ENCODE measurements around the gene CACNA1C.

CACNA1C gene

GRCh38 chr12:2355604-2356003, 302.8 kb downstream of the CACNA1C start:
- no peak for DNase-seq

DNA sequence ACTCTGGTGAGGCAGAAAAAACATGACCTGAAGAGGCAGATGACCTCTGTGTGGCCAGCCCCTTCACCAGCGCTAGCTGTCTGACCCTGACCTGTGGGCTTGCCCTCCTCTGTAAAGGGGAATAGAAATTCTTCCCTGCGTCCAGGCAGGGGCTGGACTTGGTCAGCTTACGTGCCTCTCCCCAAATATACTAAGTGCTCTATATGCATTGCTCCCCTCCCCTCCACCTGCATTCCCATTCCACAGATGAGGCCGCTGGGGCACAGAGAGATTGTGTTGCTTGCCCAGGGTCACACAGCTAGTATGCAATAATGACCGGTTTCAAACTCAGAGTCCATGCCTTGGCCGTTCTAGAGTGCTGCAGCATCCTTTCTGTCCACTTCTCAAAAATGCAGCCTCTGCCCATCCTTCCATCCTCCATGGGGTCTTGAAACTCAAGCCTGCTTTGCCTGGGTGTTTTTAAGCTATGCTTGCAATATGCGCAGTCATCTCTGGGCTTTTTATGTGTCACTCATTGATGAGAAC, 303.9 kb downstream of the CACNA1C start:
- no peak for DNase-seq

GRCh38 chr12:2358986-2359658, 306.3 kb downstream of the CACNA1C start:
- no peak for DNase-seq

- DNase-seq: no peak
These were observed 307.2 kb downstream of the CACNA1C start for GRCh38 chr12:2359725-2360629.

GRCh38 chr12:2360630-2361170, 307.9 kb downstream of the CACNA1C start:
- DNase-seq: no peak

- no peak for DNase-seq
These were observed 311.2 kb downstream of the CACNA1C start for GRCh38 chr12:2363836-2364609.

DNA sequence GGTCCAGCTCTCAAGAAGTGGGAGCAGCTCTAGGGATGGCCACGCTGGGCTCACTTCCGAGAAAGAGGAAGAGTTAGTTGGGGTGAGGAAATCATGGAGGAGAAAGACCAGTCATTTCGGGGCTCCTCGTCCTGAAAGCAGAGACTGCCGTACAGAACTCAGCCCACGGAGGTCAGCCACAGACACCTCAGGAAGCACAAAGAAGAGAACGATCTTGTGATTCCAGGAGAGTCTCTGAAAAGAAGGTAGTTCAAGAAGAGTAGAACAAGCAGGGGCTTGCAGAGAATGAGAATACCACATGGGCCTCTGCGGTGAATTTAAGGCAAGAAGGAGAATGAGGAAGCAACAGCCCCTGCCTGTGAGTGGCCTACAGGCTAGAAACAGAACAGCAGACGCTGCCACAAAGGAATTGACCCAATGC, 311.9 kb downstream of the CACNA1C start:
- DNase-seq: peak in 1 of 58 donors; percentile 4

GRCh38 chr12:2366711-2367110, 313.9 kb downstream of the CACNA1C start:
- no peak for DNase-seq

- peak in 9 of 58 donors; percentile 11 to 40 (median 22) for DNase-seq
These were observed 319.4 kb downstream of the CACNA1C start for GRCh38 chr12:2372178-2372577.

GRCh38 chr12:2372735-2373134, 319.9 kb downstream of the CACNA1C start:
- DNase-seq: no peak

DNA sequence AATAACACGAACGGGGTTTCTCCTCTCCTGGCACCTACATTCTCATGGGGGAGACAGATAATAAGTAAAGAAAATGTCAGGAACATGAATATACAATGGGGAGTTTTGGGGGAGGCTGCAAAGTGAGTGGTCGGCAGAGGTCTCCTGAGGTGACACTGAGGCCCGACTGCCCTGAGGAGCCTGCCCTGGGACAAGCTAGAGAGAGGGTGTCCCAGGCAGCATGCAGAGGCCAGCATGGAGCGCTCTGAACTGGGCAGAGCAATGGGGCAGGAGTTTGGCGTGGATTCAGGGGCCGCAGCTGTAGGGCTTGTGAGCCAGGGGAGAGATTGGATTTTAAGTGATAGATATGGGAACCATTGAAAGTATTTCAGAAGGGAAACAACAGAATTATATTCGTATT, 320.5 kb downstream of the CACNA1C start:
- no peak for DNase-seq

GRCh38 chr12:2374092-2374906, 321.5 kb downstream of the CACNA1C start:
- DNase-seq: no peak

DNA sequence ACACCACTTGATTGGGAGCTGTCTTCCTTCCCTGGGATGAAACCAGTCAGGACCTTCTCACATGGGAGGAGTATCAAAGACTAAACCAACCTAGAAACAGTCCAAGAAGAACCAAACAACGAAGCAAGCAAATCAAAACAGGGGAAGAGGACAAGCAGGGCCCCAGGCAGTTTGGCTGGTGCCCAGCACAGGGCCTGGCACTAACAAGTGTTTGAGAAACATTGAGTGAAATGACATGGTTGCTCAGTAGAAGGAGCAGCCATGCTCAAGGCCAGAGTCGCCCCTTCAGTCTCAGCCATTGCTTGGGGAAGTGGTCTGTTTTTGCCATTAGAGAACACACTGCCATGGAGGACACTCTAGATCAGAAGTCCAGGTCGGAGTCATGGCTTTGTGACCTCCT, 323.1 kb downstream of the CACNA1C start:
- DNase-seq: no peak

GRCh38 chr12:2376908-2377657, 324.3 kb downstream of the CACNA1C start:
- DNase-seq: no peak

DNA sequence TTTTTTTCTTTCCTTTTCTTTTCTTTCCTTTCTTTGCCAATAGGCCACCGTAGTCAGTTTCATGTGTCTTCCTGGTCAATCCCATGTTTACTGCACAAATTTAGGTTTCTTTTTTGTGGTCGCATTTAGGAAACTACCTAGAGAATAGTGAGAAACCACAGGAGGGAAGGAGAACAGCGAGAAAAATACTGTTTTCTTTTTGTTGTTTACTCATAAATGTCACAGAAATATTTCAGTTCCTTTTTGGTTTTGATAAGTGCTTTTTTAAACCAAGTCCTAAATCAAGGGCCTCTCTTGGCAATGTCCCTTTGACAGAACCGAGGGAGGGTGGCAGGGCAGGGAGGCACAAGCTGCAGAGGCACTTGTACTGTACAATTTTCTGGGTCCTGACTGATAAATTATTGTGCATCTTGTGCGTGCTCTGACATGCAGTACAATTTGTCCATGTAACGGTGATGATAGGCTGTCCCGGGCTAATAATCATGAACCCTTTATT, 326.1 kb downstream of the CACNA1C start:
- no peak for DNase-seq

GRCh38 chr12:2380946-2381345, 328.2 kb downstream of the CACNA1C start:
- DNase-seq: no peak

DNA sequence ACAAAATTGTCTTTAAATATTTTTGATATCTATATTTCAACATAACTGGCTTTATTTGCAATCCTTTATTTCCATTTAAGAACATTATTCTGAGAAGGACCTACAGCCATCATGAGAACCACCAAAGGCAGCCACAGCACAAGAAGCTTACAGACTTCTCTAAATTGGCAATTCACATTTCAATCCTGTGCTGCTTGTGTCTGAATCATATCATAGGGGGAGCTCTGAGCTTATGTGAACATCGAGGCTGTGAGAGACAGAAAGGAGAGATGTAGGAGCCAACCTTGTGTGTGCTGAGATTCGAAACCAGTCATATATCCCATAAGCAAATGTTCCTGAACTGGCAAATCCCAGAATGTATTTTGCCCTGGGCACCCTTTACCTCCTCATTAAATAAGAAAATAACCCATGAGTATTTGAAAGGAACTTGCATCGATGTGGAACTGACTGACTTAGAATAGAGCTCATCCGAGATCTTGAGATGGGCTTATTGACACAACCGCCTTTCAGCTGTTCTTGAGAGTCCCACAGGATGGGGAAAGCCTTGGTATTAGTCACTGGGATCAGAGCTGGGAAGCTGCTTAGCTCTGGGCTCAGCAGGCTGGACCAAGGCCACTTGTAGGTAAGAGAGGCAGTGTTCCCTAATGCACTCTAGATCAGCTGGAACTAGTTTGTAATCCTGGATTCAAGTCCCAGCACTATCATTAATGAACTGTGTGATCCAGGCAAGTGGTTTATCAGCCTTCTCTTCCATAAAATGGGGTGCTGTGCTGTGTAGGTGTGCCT, 329.8 kb downstream of the CACNA1C start:
- DNase-seq: no peak

GRCh38 chr12:2383325-2384028, 330.7 kb downstream of the CACNA1C start:
- no peak for DNase-seq

Measured in anterior cingulate cortex (tissue), 58 donors.